ENCODE results near the gene PCDH15.

The PCDH15 gene

DNA sequence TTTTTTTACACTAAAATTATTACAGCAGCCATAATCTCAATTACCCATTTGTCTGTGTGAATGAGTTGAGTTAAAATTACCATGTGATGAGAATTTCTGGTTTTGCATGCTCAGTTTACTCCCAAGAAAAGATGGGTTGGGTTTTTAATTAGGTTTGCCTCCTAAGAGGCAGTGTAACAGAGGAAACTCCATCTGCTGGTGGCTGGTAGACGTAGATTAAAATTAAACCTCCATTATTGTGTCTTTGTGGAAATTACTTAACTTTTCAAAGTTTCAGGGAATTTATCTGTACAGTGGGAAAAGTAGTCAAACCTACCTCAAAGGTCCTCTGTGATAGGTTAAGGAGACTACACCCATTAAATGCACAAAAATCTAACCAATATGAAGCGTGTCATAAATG, 954.2 kb downstream of the PCDH15 start:
- no peak for DNase-seq (ENCODE audit: low read depth)

DNA sequence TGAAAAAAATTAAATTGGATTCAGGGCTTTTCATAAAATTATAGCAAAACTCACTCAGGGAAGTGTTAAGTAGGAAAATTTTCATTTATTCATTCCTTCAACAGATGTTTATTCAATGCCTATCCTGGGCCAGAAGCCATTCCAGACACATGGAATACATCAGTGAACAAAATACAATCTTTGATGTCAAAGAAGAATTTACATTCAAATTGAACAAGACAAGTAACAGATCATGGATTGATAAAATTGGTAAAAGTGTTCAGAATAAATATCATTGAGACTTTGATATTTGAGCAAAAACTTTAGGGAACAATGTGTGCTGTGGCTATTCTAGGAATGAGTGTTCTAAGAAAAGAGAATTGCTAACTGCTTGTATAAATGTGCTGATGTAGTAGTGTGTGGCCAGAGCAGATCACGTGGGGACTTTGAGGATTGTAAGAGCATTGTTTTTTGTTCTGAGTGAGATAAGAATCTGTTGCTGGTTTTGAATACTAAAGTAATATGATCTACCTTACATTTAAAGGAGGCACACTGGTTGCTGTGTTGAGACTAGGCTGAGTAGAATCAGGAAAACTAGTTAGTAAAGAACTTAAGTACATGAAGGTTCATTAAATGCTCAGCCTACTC, 957.2 kb downstream of the PCDH15 start:
- DNase-seq (ENCODE audit: low read depth) = no peak

DNA sequence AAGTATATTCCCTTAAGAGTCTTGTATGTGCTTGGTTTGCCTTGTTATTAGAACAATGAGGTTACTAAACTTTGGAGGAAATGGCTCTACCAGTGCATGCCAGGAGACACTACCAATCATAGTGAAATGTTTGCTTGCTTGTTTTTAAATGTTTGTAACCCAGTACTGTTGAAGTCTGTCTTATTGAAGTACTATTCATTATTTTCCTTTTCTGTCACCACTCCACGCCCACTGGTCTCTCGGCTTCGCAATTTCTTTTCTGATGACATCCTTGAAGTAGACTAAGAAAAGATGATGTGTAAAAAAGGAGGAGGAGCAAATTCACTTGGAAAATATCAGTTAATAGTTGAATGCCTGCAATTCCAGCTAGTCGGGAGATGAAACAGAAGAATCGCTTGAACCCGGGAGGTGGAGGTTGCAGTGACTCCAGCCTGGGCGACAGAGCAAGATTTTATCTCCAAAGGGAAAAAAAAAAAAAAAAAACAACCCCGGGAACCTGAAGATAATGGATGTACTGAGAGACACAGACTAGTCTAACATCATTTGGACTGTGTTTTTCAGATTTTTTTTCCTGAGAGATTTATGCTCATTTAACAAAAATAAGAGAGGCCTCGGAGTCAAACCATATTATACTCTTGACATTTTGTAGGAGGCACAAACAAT, 959.4 kb downstream of the PCDH15 start:
- no peak for DNase-seq (ENCODE audit: low read depth)

DNA sequence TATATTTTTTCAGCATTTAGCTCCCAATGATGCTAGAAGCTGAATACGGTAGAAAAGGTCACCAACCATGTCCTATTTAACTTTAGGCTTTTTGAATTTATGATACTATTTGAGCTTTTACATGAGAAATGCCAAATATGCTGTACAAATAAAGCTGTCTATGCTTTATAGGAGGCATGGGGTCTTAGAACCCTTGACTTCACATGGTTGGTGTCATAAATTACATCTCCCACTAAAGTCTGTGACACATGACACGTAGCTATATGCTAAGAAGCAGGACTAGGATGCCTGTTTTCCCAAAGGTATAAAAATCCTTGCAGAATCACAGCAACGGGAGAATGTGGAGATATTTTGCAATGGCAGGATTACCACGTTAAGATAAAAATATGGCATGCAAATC, 960.4 kb downstream of the PCDH15 start:
- DNase-seq (ENCODE audit: low read depth) = no peak

DNA sequence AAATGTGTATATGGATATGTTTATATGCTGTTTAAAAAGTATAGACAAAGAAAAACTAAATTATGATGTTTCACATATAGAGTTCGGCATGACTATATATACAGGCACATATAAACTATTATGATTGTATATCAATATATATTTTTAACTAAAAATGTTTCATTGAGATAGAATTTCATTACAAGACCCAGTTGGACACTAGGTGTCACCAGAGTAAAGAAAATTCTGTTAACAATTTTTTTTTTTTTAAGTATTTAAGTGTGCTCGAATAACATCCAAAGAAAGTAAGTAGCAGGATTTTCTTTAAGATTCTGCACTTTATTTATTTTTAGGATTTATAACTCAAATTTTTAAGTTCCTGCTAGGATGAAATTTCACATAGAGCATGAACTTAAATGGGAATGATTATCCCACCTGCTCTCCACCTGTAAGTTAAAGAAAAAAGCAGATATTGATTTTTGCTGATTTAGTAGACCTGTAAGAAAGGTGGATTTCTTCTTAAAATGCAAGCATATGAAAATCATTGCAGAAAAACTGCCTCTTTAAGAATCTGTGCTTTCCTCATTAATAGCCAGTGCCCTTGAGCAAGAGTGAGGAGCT, 961.5 kb downstream of the PCDH15 start:
- no peak for DNase-seq (ENCODE audit: low read depth)

DNA sequence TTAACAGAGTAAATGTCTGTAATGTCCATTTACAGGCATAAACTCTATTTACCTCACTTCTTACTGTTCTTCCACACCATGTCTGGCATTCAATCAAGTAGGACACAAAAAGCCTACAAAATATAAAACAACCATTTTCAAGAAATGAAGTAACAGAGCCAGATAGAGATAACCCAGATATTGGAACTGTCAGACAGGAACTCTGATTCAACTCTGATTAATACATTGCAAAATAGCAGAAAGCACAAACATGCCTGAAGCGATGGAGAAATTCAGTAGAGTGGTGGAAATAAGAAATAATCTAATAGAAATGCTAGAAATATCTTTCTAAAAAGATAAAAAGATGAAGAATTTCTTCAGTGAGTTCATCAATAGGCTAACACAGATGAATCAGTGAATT, 964.4 kb downstream of the PCDH15 start:
- no peak for DNase-seq (ENCODE audit: low read depth)

DNA sequence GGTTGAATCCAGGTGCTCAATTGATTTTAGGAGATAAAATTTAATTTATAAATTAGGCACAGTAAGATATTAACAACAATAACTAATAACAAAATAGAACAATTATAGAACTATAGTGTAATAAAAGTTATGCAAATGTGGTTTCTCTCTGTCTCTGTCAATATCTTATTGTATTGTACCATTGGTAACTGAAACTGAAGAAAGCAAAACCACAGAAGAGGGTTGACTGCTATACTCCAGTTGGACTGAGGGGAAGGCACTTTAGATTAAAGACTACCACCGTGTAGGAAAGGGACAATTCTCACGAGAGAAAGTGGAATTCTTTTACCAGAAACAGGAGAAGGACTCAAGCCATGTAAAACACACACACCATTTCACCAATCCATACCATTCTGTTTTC, 967.1 kb downstream of the PCDH15 start:
- DNase-seq (ENCODE audit: low read depth) = no peak

DNA sequence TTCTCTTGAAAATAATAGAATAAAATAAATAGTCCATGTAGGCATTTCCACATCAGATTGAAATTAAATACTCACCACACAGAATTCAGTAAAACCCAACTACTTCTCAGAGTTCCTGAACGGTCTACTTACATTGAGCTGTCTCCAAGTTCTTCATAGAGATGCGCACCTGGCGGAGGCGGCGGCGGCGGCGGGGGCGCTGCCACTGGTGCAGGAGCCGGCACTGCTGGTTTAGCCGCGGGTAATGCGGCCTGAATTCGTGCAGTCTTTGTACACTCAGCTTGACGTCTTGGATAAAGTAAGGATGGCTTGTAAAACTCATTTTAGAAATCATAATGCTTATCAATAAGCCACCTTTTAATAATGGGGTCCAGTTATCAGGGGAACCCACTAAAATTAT, 973.8 kb downstream of the PCDH15 start:
- no peak for DNase-seq (ENCODE audit: low read depth)

DNA sequence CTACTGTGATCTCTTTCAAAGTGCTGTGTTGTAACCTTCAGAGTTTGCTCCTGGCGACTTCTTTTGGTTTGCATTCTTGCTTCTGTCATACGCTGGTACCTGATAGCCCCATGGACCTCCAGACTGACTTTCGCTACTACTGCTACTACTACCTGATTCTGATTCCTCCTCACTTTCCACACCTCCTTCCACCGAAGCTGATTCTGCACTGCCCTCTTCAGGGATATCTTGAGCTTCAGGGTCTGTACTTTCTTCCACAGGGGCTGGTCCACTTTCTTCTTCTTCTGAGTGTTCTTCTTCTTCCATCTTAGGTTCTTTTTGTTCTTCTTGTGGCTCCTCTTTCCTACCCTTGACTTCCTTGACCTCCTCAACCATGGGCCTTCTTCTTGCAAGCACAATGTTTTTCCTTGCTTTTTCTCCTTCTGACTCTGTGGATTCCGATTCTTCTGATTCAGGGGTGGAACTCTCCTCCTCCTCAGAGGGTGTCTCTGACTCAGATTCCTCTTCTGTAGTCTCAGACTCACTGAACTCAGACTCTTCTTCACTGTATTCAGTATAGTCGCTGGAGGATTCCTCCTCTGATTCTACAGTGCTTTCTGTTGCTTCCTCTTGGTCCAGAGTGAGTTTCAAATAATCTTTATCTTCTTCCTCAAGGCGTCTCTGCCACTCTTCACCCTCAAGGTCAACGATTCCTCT, 992.2 kb downstream of the PCDH15 start:
- no peak for DNase-seq (ENCODE audit: low read depth)

DNA sequence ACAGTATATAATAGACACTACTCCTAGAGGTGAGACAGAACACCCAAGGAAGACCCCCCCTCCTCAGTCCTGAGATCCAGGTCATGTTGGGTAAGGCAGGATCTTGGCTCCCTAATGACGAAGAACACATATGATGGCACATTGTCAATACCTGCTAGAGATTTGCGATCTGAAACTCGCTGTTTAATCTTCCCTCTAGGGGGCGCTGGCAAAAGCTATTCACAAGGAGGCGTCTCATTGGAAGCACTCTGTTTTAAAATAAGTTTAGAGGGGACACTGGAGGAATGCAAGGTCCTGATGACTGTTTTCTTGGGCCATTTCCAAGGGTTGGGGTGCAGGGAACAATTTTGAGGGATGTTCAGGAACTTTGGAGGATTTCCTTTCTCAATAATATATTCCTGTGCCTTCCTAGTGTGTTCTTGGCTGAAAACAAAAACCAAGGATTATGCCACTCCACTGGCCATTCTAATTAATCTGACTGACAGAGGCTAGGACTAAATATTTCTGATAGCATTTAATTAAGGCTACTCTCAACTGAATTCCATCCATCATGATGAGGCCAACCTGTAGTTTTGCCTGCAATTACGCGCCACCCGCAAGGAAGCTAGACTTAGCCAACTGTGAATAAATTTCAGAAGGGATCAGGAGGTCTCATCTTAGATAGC, 1014.7 kb downstream of the PCDH15 start:
- no peak for DNase-seq (ENCODE audit: low read depth)

DNA sequence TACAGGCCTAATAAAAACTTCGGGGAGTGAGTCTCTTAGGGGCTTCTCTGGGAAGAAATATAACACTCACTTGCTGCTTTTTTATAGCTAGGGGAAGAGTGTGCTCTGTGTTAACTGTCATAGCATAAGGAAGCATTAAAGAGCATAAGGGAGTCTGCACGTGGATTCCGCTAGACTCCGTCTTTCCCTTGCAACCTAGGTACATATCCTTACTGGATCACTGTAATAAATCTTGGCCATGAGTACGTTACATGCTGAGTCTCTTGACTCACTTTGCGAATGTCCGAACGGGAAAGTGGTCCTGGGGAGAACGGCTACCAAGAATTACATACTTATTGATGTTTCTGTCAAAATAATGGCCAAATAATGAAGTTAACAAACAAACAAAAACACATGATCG, 1029.3 kb downstream of the PCDH15 start:
- no peak for DNase-seq (ENCODE audit: low read depth)

DNA sequence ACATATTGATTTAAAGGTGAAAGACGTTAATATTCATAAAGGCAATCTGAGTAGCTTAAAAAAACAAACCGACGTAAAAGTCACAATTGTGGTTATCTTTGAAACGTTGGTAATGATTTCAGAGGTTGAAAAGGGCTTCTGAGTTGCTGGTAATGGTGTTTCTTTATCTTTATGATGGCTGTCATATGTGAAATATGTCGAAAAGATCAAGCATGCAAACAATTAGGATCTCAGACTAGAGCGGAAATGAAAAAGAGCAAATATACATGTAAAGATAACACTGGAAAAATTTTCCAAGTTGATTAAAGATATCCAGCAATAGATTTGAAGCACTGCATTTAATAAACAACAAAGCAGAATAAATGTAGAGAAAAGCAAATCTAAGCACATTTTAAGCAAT, 1030.1 kb downstream of the PCDH15 start:
- DNase-seq (ENCODE audit: low read depth) = no peak

DNA sequence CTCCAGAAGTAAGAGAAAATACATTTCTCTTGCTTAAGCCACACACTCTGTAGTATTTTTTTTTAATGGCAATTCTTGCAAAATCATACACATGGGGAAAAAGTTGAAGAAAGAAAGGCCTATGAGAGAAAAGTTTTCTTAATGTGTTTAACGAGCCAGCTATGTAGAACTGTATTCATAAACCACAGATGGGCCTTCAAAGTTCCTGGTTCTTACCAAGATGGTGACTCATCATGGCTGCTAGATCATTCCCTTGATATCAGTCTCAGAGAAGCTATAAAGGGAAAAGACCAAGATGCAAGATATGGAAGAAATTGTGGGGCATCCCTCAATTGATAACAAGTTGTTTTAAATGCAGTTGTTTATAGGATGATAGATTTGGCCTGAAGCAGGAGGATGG, 1035.7 kb downstream of the PCDH15 start:
- DNase-seq (ENCODE audit: low read depth) = no peak

DNA sequence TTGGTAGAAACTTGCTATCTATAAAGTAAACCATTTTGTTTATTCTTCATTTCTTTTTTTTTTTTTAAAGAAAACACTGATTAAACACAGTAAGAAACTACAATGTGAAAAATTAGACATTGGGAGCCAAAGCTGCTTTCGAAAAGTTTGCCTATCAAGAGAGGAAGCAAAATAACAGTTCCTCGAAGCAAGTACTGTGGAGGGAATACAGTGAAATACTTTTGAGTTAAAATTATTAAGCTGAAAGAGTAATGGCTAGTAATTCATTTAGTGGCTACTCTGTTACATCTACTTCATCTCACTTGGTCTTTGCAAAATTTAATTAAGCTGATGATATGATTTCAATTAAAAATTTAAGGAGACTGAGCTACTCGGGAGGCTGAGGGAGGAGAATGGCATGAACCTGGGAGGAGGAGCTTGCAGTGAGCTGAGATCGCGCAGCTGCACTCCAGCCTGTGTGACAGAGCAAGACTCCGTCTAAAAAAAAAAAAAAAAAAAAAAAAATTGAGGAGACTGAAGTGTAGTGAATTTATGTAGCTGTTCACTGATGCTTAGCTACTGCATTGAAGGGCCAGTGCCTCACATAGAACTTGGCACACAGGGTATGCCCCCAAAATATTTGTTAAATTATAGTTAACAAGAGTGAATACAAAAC, 1046.3 kb downstream of the PCDH15 start:
- no peak for DNase-seq (ENCODE audit: low read depth)
